Measurements from ENCODE around the gene RPH3AL.

The RPH3AL gene

GRCh38 chr17:269616-270514, 82.7 kb downstream of the RPH3AL start:
- no peak for TF ChIP-seq CTCF (IDR thresholded peaks at IDR 0.05; ENCODE audit: extremely low read depth, missing control alignments)
- no peak for DNase-seq (ENCODE audit: low spot score)

GRCh38 chr17:266701-267667, 85.6 kb downstream of the RPH3AL start:
- no peak for TF ChIP-seq CTCF (IDR thresholded peaks at IDR 0.05; ENCODE audit: extremely low read depth, missing control alignments)
- no peak for DNase-seq (ENCODE audit: low spot score)

- no peak for DNase-seq (ENCODE audit: low spot score)
- no peak for TF ChIP-seq CTCF (IDR thresholded peaks at IDR 0.05; ENCODE audit: extremely low read depth, missing control alignments)
Observed at GRCh38 chr17:266219-266618, 86.4 kb downstream of the RPH3AL start.

- no peak for DNase-seq (ENCODE audit: low spot score)
- no peak for TF ChIP-seq CTCF (IDR thresholded peaks at IDR 0.05; ENCODE audit: extremely low read depth, missing control alignments)
Observed at GRCh38 chr17:265718-266117, 86.9 kb downstream of the RPH3AL start.

GRCh38 chr17:263773-264172, 88.8 kb downstream of the RPH3AL start:
- DNase-seq (ENCODE audit: low spot score), result no peak
- no peak for TF ChIP-seq CTCF (IDR thresholded peaks at IDR 0.05; ENCODE audit: extremely low read depth, missing control alignments)

GRCh38 chr17:263271-263670, 89.3 kb downstream of the RPH3AL start:
- no peak for TF ChIP-seq CTCF (IDR thresholded peaks at IDR 0.05; ENCODE audit: extremely low read depth, missing control alignments)
- no peak for DNase-seq (ENCODE audit: low spot score)

GRCh38 chr17:261635-262034, 91.0 kb downstream of the RPH3AL start:
- DNase-seq (ENCODE audit: low spot score), result no peak
- no peak for TF ChIP-seq CTCF (IDR thresholded peaks at IDR 0.05; ENCODE audit: extremely low read depth, missing control alignments)

All from GM20000 (cell line).